BE2C (cell line): ENCODE results near the gene ENAH.

Experiments
- DNase-seq: peaks from one replicate; pipeline ENCODE4 v3.0.0-alpha.2; 2020
- H3K27me3 ChIP-seq: fragments of 250-450 bp; sonication (Bioruptor Pico); 2 replicates; pipeline ENCODE4 v1.5.1; 2020; ENCODE audit warnings: mild to moderate bottlenecking
- H3K36me3 ChIP-seq: fragments of 250-450 bp; sonication (Bioruptor Pico); 2 replicates; pipeline ENCODE4 v1.5.1; 2020; ENCODE audit warnings: mild to moderate bottlenecking
- H3K4me1 ChIP-seq: fragments of 250-450 bp; sonication (Bioruptor Pico); 2 replicates; pipeline ENCODE4 v1.5.1; 2020
- H3K4me3 ChIP-seq: 2 replicates; pipeline ENCODE4 v1.5.1; 2011; ENCODE audit warnings: low read depth, low read length
- H3K9me3 ChIP-seq: fragments of 250-450 bp; sonication (Bioruptor Pico); 2 replicates; pipeline ENCODE4 v1.5.1; 2020
- CTCF ChIP-seq: IDR thresholded peaks from 2 replicates; pipeline ENCODE4 v1.5.1; 2012; ENCODE audit warnings: mild to moderate bottlenecking, low read depth, low read length

The ENAH gene

GRCh38 chr1:225525377-225525776, 127.5 kb downstream of the ENAH start:
- H3K4me3 ChIP-seq: no peak overlapping the region
- no peaks in the 10 kb centered on the region for H3K4me1 ChIP-seq
- no peaks in the 10 kb centered on the region for H3K27me3 ChIP-seq
- TF ChIP-seq CTCF: no peak
- no peaks in the 10 kb centered on the region for H3K9me3 ChIP-seq
- no peaks in the 10 kb centered on the region for H3K36me3 ChIP-seq
- DNase-seq: no peak

- H3K4me1 ChIP-seq: no peaks in the 10 kb centered on the region
- no peaks in the 10 kb centered on the region for H3K27me3 ChIP-seq
- H3K36me3 ChIP-seq: 0 out of 2 replicates have a peak, but pooled peaks cover 2% of the 10 kb centered on the region
- DNase-seq: no peak
- no peak overlapping the region for H3K4me3 ChIP-seq
- no peak for TF ChIP-seq CTCF
- no peaks in the 10 kb centered on the region for H3K9me3 ChIP-seq
Observed at GRCh38 chr1:225524570-225524969, 128.4 kb downstream of the ENAH start.

GRCh38 chr1:225523263-225523950, 129.5 kb downstream of the ENAH start:
- TF ChIP-seq CTCF: no peak

GRCh38 chr1:225522588-225523262, 130.2 kb downstream of the ENAH start:
- H3K4me1 ChIP-seq: no peaks in the 10 kb centered on the region
- H3K9me3 ChIP-seq: no peaks in the 10 kb centered on the region
- H3K27me3 ChIP-seq: no peaks in the 10 kb centered on the region
- peaks cover 5% of the 10 kb centered on the region for H3K36me3 ChIP-seq
- H3K4me3 ChIP-seq: no peak overlapping the region
- TF ChIP-seq CTCF: no peak
- no peak for DNase-seq

More at GRCh38 chr1:225523263-225523950, 129.5 kb downstream of the ENAH start:
- H3K9me3 ChIP-seq: no peaks in the 10 kb centered on the region
- peaks cover 2% of the 10 kb centered on the region; the same call in 1 of the 2 replicates for H3K36me3 ChIP-seq
- H3K4me1 ChIP-seq: no peaks in the 10 kb centered on the region
- H3K27me3 ChIP-seq: no peaks in the 10 kb centered on the region
- DNase-seq: no peak
- H3K4me3 ChIP-seq: no peak overlapping the region

- Histone ChIP-seq H3K4me1 (no peaks in the 10 kb centered on the region), H3K36me3 (peaks cover 16% of the 10 kb centered on the region), H3K9me3 (no peaks in the 10 kb centered on the region), H3K4me3 (no peak overlapping the region), H3K27me3 (no peaks in the 10 kb centered on the region)
- TF ChIP-seq CTCF: no peak
- no peak for DNase-seq
Observed at GRCh38 chr1:225520587-225521227, 132.2 kb downstream of the ENAH start.
